Effector memory CD4-positive, alpha-beta T cell (primary cell): ENCODE data around the gene ASCC3.

Experiments used
- DNase-seq, 3 donors: peaks; one replicate each; pipeline ENCODE4 v3.0.0-alpha.2; 2020
- H3K27ac ChIP-seq: 2 replicates; pipeline ENCODE4 v1.7.0; 2013; ENCODE audit warnings: mild to moderate bottlenecking, low read length, moderate library complexity; ENCODE audit not compliant: insufficient read depth, poor library complexity, severe bottlenecking
- H3K27me3 ChIP-seq: replicated peaks from 2 replicates; pipeline ENCODE4 v1.7.0; 2013; ENCODE audit warnings: mild to moderate bottlenecking, low read length; ENCODE audit not compliant: insufficient read depth, control insufficient read depth, poor library complexity, severe bottlenecking
- H3K36me3 ChIP-seq: 2 replicates; pipeline ENCODE4 v1.7.0; 2013; ENCODE audit warnings: mild to moderate bottlenecking, low read length, moderate library complexity; ENCODE audit not compliant: control insufficient read depth, insufficient read depth
- H3K4me1 ChIP-seq: 2 replicates; pipeline ENCODE4 v1.7.0; 2013; ENCODE audit warnings: low read length, mild to moderate bottlenecking; ENCODE audit not compliant: control insufficient read depth, insufficient read depth, poor library complexity, severe bottlenecking
- H3K4me3 ChIP-seq: 2 replicates; pipeline ENCODE4 v1.7.0; 2013; ENCODE audit warnings: low read length, low read depth, mild to moderate bottlenecking; ENCODE audit not compliant: insufficient read depth, poor library complexity, severe bottlenecking
- H3K9me3 ChIP-seq: 2 replicates; pipeline ENCODE4 v1.7.0; 2013; ENCODE audit warnings: mild to moderate bottlenecking, low read length, moderate library complexity; ENCODE audit not compliant: control insufficient read depth

ASCC3 gene

GRCh38 chr6:100479179-100480035 lies 401.7 kb downstream of the ASCC3 start:
- no peak for DNase-seq
- H3K9me3 ChIP-seq: no peaks in the 10 kb centered on the region
- no peak overlapping the region for H3K4me3 ChIP-seq
- H3K36me3 ChIP-seq: no peaks in the 10 kb centered on the region
- H3K27me3 ChIP-seq: no peaks in the 10 kb centered on the region
- H3K27ac ChIP-seq: no peak overlapping the region
- H3K4me1 ChIP-seq: no peaks in the 10 kb centered on the region

DNA sequence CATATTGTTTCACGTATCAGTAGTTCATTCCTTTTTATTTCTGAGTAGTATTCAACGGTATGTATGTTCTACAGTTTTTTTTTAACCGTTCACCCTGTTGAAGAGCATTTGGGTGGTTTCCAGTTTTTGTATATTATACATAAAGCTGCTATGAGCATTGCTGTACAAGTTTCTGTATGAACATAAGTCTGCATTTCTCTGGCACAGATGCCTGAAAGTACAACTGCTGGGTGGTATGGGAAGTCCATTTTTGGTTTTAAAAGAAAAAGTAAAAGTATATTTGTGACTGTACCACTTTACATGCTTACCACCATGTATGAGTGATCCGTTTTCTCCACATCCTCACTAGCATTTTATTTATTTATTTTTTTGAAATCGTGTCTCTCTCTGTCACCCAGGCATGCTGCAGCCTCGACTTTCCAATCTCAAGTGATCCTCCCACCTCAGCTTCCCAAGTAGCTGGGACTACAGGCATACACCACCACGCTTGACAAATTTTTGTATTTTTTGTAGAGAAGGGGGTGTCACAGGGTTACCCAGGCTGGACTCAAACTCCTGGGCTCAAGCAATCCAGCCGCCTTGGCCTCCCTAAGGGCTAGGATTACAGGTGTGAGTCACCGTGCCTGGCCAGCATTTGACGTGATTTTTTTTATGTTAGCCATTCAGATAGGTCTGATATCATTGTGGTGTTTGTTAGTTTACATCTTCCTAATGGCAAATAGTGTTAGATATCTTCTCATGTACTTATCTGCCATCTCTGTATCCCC lies 405.4 kb downstream of the ASCC3 start:
- DNase-seq: no peak
- H3K4me1 ChIP-seq: no peaks in the 10 kb centered on the region
- H3K27me3 ChIP-seq: peaks cover 5% of the 10 kb centered on the region
- no peak overlapping the region for H3K27ac ChIP-seq
- no peaks in the 10 kb centered on the region for H3K9me3 ChIP-seq
- no peaks in the 10 kb centered on the region for H3K36me3 ChIP-seq
- no peak overlapping the region for H3K4me3 ChIP-seq

DNA sequence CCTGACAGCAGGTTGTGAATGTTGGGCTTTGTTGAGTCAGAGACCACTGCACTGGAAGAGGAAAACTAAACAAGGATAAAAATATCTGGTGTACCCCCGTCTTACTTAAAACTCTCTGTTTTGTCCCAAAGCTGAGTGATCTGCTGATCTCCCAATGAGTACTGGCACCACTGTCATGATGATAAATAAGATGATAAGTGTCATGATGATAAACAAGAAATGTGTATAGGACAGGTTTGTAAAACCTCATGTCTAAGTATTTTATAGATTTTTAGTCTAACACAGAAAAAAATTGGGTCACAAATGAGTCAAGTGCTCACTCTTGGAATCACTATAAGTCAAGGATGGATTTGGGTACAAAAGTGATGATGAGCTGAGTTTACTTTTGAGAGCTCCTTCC lies 407.9 kb downstream of the ASCC3 start:
- Histone ChIP-seq H3K9me3 (no peaks in the 10 kb centered on the region), H3K4me3 (no peak overlapping the region), H3K27me3 (peaks cover 17% of the 10 kb centered on the region), H3K36me3 (no peaks in the 10 kb centered on the region), H3K27ac (no peak overlapping the region), H3K4me1 (no peaks in the 10 kb centered on the region)
- no peak for DNase-seq

DNA sequence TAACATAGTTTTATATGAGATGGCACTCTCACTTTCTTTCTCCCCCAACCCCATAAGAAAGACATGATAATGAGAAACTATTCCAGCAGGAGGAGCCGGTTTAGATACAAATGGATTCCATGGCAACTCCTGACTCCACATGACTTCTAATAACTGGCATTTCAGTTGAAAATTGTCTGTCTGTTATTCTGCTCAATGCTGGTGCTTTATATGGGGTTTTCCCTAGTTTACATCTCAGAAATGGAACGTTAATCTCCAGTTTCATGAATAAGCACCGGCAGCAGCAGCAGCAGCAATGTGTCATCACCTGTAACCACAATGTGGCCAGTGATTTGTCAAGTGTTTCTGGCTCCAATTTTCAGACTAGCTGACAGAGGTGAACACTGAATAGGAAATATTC lies 408.5 kb downstream of the ASCC3 start:
- H3K4me3 ChIP-seq: no peak overlapping the region
- H3K36me3 ChIP-seq: no peaks in the 10 kb centered on the region
- H3K9me3 ChIP-seq: no peaks in the 10 kb centered on the region
- no peak for DNase-seq
- peaks cover 22% of the 10 kb centered on the region for H3K27me3 ChIP-seq
- no peaks in the 10 kb centered on the region for H3K4me1 ChIP-seq
- no peak overlapping the region for H3K27ac ChIP-seq

DNA sequence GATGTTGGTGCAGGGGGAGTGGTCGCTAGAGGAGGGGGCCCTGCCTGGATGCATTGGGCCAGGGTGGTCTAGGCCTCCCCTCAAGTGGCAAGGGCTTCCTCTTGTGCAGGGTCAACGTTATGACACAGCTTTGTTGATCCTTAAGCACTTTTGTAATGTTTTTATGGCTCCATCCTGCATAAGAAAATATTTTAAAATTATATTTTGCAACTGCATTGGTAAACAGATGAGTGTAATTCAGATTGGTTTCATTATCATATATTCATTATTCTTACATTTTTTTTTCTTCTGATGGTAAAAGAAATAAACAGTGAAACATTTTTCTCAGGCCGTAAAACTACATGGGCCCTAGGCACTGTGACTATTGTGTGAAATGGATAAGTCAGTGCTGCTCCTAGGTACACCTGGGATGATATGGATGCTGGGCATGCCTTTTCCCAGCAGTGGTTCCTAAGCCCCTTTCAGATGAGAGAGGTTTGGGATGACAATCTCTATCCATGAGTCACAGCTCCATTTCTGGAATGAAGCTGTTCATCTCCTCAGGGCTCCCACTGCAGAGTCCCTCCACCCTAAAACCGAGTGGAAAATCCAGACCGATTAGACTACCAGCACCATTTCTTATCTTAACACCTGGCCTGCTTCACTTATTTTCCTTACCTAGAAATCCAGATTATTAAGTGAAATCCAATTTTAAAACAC lies 410.6 kb downstream of the ASCC3 start:
- DNase-seq: no peak
- Histone ChIP-seq H3K27me3 (peaks cover 38% of the 10 kb centered on the region), H3K9me3 (no peaks in the 10 kb centered on the region)

GRCh38 chr6:100469101-100469859 lies 411.8 kb downstream of the ASCC3 start:
- H3K4me1 ChIP-seq: peaks cover 8% of the 10 kb centered on the region
- no peak overlapping the region for H3K27ac ChIP-seq
- H3K27me3 ChIP-seq: peaks cover 51% of the 10 kb centered on the region
- H3K4me3 ChIP-seq: no peak overlapping the region
- DNase-seq: no peak
- H3K36me3 ChIP-seq: no peaks in the 10 kb centered on the region
- peaks cover 2% of the 10 kb centered on the region for H3K9me3 ChIP-seq

More for the DNA sequence above, 410.6 kb downstream of the ASCC3 start:
- Histone ChIP-seq H3K4me3 (no peak overlapping the region), H3K36me3 (no peaks in the 10 kb centered on the region), H3K4me1 (peaks cover 3% of the 10 kb centered on the region), H3K27ac (no peak overlapping the region)

DNA sequence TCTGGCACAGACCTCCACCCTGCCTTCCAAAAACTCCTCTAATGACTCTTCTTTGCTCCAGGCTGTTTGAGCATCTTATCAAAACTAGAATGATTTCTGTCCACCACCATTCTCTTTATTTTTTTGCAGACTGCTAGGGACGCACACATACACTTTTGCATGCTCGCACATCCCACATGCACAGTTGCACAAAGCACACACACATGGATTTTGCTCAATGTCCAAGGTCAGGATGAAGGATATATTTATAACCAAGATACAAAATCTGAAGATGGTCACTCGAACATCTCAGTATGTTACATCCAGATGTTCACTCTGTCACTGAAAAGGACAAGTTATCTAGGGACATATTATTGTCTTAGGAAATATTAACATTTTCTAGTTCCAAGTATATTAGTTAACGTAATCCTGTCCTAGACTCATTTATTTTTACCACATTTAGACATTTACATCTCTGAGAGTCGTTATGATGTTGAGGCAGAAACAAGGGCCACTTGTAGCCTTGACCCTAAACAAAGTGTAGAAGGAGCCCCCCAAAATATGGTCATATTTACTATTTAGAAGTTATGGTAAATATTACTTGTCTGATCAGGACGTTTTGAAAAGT lies 413.0 kb downstream of the ASCC3 start:
- Histone ChIP-seq H3K4me1 (peaks cover 9% of the 10 kb centered on the region), H3K36me3 (no peaks in the 10 kb centered on the region), H3K9me3 (peaks cover 2% of the 10 kb centered on the region), H3K4me3 (no peak overlapping the region), H3K27me3 (peaks cover 61% of the 10 kb centered on the region), H3K27ac (no peak overlapping the region)
- no peak for DNase-seq

DNA sequence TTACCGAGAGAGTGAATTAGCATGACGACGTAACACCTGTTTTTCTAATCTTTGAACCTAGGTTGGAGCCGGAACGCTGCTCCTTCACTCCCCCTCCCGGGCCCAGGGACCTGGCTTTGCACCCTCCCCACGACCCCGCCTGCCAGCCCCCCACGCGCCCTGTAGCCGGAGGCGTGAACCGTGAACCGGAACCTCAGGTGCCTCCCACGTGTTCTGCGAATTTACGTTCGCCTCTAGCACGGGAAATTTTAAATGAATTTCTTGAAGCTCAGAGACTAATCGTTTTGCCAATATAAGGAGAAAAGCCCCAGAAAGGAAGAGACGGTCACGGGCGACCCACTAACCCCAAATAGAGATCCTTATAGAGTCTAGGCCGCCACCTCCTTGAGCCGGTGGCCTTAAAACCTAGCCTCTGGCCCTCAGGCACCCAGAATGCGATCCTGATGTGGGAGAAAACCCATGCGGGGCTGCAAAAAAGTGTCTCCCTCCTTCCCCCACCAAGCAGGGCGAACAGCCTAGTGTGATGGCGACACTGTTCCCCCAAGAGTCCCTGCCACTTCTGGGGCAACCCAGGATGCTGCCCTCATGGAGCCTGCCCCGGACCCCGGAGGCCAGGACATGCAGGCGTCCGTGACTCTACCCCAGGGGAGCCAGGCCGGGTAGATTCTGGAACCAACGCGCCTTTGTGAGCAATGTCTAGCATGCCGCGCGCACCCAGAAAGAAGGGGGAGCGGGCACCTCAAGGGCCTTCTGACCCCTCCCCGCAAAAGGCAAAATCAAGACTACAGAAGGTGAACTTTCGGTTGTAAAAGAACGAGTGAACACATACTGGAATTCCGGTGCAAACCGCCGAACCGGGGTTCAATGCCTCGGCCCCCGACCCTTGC lies 413.8 kb downstream of the ASCC3 start:
- Histone ChIP-seq H3K4me3 (no peak overlapping the region), H3K4me1 (peaks cover 9% of the 10 kb centered on the region), H3K9me3 (peaks cover 2% of the 10 kb centered on the region), H3K36me3 (no peaks in the 10 kb centered on the region), H3K27me3 (peaks cover 68% of the 10 kb centered on the region), H3K27ac (no peak overlapping the region)
- DNase-seq: no peak
